GM10248 (cell line): ENCODE results near the gene ARHGEF2.

Source experiments
- CTCF ChIA-PET: fragments of 300-600 bp; sonication (Branson Sonifier 250); formaldehyde crosslinking; extraction: SDS; loops from one replicate; lab custom pipeline; 2021; ENCODE audit warnings: antibody characterized with exemption; lab: Yijun Ruan, JAX
- POLR2A ChIA-PET: fragments of 350-650 bp; sonication (Branson Sonifier 250); formaldehyde crosslinking; extraction: SDS; loops from one replicate; lab custom pipeline; 2020; ENCODE audit warnings: antibody characterized with exemption; lab: Yijun Ruan, JAX
- DNase-seq: peaks from one replicate; pipeline ENCODE4 v3.0.0; 2012; ENCODE audit errors: extremely low spot score
- CTCF ChIP-seq: IDR thresholded peaks from 2 replicates; pipeline ENCODE4 v1.5.1; 2012; ENCODE audit warnings: mild to moderate bottlenecking, low read depth; ENCODE audit errors: extremely low read depth, missing control alignments, control extremely low read depth

Gene ARHGEF2

GRCh38 chr1:156020293-156021092 lies 42.1 kb upstream of the ARHGEF2 start, which contains the start of gene SSR2:
Gene SSR2 (minus strand): TSS chr1:156020951. CDS start chr1:156020167, 784 bp downstream.
- ChIA-PET POLR2A (interaction anchor here (0.6 kb wide), 1 partner anchor 48 kb away, joined by 3 read pairs; no protein-coding TSS in a partner anchor), CTCF (interaction anchor here (0.9 to 1.2 kb wide), 5 partner anchors 31 to 46 kb away, joined by 3 to 6 read pairs (median 4); partner anchors contain the start of genes ARHGEF2, LAMTOR2 and UBQLN4)
- DNase-seq = peak; percentile 97
- TF ChIP-seq CTCF = no peak

GRCh38 chr1:156019946-156020292 lies 41.6 kb upstream of the ARHGEF2 start:
- no peak for DNase-seq
- ChIA-PET CTCF (interaction anchor here (0.9 to 1.2 kb wide), 3 partner anchors 30 to 47 kb away, joined by 3 to 6 read pairs (median 4); partner anchors contain the start of gene ARHGEF2), POLR2A (no interaction called here)
- no peak for TF ChIP-seq CTCF

- CTCF ChIA-PET = interaction anchor here (1.6 to 3.0 kb wide), 2 partner anchors 26 to 50 kb away, joined by 4 to 16 read pairs; no protein-coding TSS in a partner anchor
- DNase-seq = no peak
- POLR2A ChIA-PET = interaction anchor here (1.0 kb wide), 1 partner anchor 45 kb away, joined by 4 read pairs; no protein-coding TSS in a partner anchor
- no peak for TF ChIP-seq CTCF
Measured at GRCh38 chr1:156014829-156015228, 36.5 kb upstream of the ARHGEF2 start.

- no peak for TF ChIP-seq CTCF
- POLR2A ChIA-PET = no interaction called here
- CTCF ChIA-PET = interaction anchor here (1.5 kb wide), 1 partner anchor 54 kb away, joined by 4 read pairs; no protein-coding TSS in a partner anchor
- peak; percentile 75 for DNase-seq
Measured at GRCh38 chr1:156012051-156012817, 33.9 kb upstream of the ARHGEF2 start.

GRCh38 chr1:156009404-156009803 lies 31.1 kb upstream of the ARHGEF2 start:
- CTCF ChIA-PET = interaction anchor here (1.5 to 2.0 kb wide), 3 partner anchors 16 to 120 kb away, joined by 3 to 7 read pairs (median 6); no protein-coding TSS in a partner anchor
- no peak for DNase-seq
- no peak for TF ChIP-seq CTCF
- POLR2A ChIA-PET = no interaction called here

GRCh38 chr1:156006666-156007376 lies 28.5 kb upstream of the ARHGEF2 start:
- ChIA-PET CTCF (interaction anchor here (1.1 to 2.6 kb wide), 4 partner anchors 17 to 218 kb away, joined by 3 to 12 read pairs (median 5); no protein-coding TSS in a partner anchor), POLR2A (no interaction called here)
- no peak for DNase-seq
- no peak for TF ChIP-seq CTCF
